NB4 (cell line): Measurements from ENCODE around the gene STAB2.

ENCODE experiments used
- DNase-seq: peaks from one replicate; pipeline ENCODE4 v3.0.0; 2010; ENCODE audit warnings: low read depth
- H3K4me3 ChIP-seq: one replicate; pipeline ENCODE4 v1.5.1; 2011; ENCODE audit warnings: mild to moderate bottlenecking, low read depth, low read length, moderate library complexity
- MYC ChIP-seq: IDR thresholded peaks from 2 replicates; pipeline ENCODE4 v1.6.1; 2011; ENCODE audit warnings: low read depth, low read length
- POLR2A ChIP-seq: IDR thresholded peaks from 2 replicates; pipeline ENCODE4 v1.6.1; 2011; ENCODE audit warnings: mild to moderate bottlenecking; ENCODE audit not compliant: insufficient read length; ENCODE audit errors: extremely low read depth
- TF ChIP-seq, protein P1 (sequence below): IDR thresholded peaks from 2 replicates; pipeline ENCODE4 v1.6.1; 2011; ENCODE audit warnings: low read depth, low read length
- TF ChIP-seq, protein P2 (sequence below): IDR thresholded peaks from one replicate; pipeline ENCODE4 v1.5.1; 2012; ENCODE audit warnings: low read depth, low read length

The STAB2 gene

DNA sequence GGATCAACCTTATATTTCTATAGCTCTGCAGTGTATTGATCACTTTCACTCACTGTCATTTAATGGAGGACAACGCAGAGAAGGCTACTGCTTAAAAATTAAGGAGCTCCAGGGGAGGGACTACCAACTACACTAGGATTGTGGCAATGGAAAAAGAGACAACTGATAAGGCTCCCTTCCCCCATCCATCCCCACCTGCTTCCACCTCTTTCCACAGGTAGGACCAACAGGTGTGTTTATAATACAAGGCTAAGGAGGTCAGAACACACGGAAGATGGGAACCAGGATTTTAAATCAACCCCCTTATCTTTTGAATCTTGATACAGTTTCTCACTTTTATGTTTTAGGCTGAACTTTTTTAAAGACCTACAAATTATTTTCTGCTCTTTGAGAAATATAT lies 90.8 kb downstream of the STAB2 start:
- DNase-seq: no peak
- H3K4me3 ChIP-seq: no peak overlapping the region
- no peak for TF ChIP-seq MYC
- no peak for TF ChIP-seq POLR2A
- TF ChIP-seq, protein P1, sequence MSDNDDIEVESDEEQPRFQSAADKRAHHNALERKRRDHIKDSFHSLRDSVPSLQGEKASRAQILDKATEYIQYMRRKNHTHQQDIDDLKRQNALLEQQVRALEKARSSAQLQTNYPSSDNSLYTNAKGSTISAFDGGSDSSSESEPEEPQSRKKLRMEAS: no peak
- TF ChIP-seq, protein P2, sequence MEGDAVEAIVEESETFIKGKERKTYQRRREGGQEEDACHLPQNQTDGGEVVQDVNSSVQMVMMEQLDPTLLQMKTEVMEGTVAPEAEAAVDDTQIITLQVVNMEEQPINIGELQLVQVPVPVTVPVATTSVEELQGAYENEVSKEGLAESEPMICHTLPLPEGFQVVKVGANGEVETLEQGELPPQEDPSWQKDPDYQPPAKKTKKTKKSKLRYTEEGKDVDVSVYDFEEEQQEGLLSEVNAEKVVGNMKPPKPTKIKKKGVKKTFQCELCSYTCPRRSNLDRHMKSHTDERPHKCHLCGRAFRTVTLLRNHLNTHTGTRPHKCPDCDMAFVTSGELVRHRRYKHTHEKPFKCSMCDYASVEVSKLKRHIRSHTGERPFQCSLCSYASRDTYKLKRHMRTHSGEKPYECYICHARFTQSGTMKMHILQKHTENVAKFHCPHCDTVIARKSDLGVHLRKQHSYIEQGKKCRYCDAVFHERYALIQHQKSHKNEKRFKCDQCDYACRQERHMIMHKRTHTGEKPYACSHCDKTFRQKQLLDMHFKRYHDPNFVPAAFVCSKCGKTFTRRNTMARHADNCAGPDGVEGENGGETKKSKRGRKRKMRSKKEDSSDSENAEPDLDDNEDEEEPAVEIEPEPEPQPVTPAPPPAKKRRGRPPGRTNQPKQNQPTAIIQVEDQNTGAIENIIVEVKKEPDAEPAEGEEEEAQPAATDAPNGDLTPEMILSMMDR: no peak

DNA sequence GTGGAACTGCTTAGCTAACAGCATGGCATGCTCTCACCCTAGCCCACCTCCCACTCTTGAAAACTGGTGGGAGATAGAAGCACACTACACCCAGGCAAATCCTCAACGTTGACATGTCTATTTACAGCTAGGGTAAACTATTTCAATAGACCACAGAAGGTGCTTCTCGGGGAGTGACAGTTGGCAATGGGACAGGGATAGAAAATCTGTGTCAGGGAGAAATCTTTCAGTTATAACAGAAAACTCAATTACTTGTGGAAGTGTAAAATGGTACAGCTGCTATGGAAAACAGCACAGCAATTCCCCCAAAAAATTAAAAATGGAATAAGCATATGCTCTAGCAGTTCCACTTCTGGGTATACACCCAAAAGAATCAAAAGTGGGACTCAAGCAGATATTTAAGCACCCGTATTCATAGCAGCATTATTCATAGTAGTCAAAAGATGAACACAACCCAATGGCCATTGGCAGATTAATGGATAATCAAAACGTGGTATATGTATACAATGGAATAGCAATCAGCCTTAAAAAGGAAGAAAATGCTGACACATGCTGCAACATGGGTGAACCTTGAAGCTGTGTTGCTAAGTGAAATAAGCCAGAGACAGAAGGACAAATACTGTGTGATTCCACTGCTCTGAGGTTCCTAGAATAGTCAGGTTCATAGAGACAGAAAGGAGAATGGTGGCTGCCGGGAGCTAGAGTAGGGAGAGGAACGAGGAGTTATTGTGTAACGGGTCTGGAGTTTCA lies 92.5 kb downstream of the STAB2 start:
- DNase-seq: no peak
- no peak overlapping the region for H3K4me3 ChIP-seq
- TF ChIP-seq, protein P1: no peak
- TF ChIP-seq, protein P2: no peak
- TF ChIP-seq POLR2A (no peak), MYC (no peak)

DNA sequence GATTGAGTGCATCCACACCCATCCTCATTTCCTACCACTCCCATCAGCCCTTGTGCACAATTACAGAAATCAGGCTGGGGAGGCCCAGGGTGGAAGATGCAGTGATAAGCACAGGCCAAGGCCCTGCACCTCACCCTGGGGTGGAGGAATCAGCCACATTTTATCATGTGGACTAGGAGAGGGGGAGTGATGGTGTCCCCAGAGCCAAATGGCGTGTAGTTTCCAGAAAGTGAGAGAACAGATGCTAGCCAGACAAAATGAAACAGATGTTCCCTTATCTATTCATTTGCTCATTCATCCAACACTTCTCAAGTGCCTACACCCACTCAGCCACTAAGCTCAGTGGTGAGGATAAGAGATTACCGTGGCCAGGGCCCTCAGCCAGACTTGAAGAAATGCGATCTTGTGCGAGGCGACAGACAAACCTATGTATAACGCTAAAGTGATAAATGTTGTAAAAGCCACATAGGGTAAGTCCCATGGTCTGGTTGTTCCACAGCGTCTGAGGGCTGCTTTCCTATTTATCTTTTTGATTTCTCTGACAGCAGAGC lies 93.6 kb downstream of the STAB2 start:
- DNase-seq: no peak
- TF ChIP-seq, protein P1: no peak

DNA sequence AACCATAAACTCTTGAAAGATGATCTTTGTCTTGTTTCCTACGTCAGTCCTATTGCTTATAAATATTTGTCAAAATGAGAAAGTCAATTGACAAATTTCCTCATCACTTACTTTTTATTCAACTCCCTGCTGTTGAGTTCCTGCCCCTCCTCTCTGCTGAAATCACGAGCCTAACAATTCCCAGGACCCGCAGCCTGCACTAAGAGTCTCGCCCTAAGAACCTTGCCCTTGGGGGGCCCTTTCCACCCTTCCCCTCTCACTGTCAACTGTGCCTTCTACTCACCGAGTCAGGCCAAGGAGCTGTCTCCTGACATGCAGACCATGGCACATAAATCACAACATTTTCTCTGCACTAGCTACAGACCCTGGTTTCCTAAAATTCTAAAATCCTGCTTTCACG lies 99.0 kb downstream of the STAB2 start:
- H3K4me3 ChIP-seq: no peak overlapping the region

More for the DNA sequence above, 93.6 kb downstream of the STAB2 start:
- H3K4me3 ChIP-seq: no peak overlapping the region

DNA sequence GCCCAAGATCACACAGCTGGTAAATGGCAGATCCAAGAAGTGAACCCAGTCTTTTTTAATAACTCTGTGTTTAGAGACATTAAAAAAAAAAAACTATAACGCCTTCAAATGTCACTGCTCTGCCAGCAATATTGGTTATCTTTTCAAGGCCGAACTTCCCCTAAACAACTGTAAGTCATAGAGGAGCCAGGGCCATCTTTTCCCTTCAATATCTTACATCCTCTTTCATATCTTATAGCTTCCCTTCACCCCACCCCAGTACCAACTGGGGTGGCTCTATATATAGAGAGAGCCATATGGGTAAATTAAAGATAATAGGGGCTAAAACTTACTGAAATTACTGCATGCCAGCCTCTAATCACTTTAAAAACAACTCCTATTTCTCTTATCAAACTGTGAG lies 100.2 kb downstream of the STAB2 start:
- no peak for DNase-seq
- TF ChIP-seq, protein P2: no peak
- no peak for TF ChIP-seq MYC
- TF ChIP-seq, protein P1: no peak
- no peak for TF ChIP-seq POLR2A
- no peak overlapping the region for H3K4me3 ChIP-seq

More for the DNA sequence above, 99.0 kb downstream of the STAB2 start:
- TF ChIP-seq, protein P1: no peak
- no peak for TF ChIP-seq MYC
- TF ChIP-seq, protein P2: no peak
- no peak for TF ChIP-seq POLR2A
- no peak for DNase-seq

DNA sequence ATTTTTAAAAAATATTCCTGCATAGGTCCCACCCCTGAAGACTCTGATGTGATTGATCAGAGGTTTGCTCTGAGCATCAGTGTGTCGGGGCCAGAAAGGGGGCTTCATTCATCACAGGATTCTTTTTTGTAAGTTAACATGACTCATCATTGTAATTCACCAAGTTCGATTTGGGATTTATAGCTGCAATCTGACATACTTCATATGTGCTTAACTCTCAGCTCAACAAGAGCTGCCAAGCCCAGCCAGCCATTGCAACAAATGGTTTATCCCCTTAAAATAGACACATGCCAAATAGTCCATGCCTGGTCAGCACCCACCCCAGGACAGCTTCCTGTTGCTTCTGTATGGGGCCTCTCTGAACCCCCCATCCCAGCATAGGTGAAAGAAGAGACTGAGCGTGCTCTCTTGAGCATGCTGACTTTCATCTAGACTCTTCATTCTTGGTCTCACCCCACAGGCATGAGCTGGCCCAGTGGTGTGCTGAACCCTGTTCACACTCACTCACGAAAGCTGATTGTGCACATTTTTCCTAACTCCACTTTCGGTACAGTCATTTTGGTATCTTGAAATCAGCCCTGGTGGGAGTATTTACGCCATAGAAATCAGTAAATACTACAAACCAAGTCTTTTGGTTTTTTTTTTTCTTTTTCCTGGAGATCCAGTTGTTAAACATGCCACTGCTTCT lies 101.4 kb downstream of the STAB2 start:
- no peak overlapping the region for H3K4me3 ChIP-seq
- TF ChIP-seq, protein P2: no peak
- TF ChIP-seq POLR2A (no peak), MYC (no peak)
- TF ChIP-seq, protein P1: no peak
- no peak for DNase-seq
